GM23338 (cell line): Measurements from ENCODE around the gene CCDC27. TPM values are rescaled to one million over a fixed set of nuclear protein-coding genes. Genes with fewer than 3 reads are reported as not detected.
A peak's percentile ranks its signal among the peaks of the same experiment; 100 is the strongest.

ENCODE experiments used
- ATAC-seq: fragments of 200-7000 bp; cut with Tn5 transposase; 3 replicates; pipeline ENCODE4 v1.9.1; 2020
- DNase-seq: peaks from one replicate; pipeline ENCODE4 v3.0.0-alpha.2; 2015; ENCODE audit warnings: low spot score
- H2AFZ ChIP-seq: fragments of 200-600 bp; sonication (generic); 2 replicates; pipeline ENCODE4 v1.8.0; 2016; ENCODE audit warnings: antibody characterized with exemption, mild to moderate bottlenecking, moderate library complexity
- H3F3A ChIP-seq: fragments of 200-600 bp; sonication (generic); replicated peaks from 2 replicates; pipeline ENCODE4 v1.8.0; 2017; ENCODE audit warnings: antibody characterized with exemption, mixed run types, low read depth
- H3K27ac ChIP-seq: fragments of 200-600 bp; sonication (generic); 2 replicates; pipeline ENCODE4 v1.6.1; 2016; ENCODE audit warnings: low read depth
- H3K27me3 ChIP-seq: fragments of 200-600 bp; sonication (generic); 2 replicates; pipeline ENCODE4 v1.8.0; 2016; ENCODE audit warnings: mild to moderate bottlenecking, mixed run types, moderate library complexity; ENCODE audit not compliant: insufficient read depth
- H3K36me3 ChIP-seq: fragments of 200-600 bp; sonication (generic); 2 replicates; pipeline ENCODE4 v1.8.0; 2016; ENCODE audit warnings: mild to moderate bottlenecking; ENCODE audit not compliant: insufficient read depth
- H3K4me1 ChIP-seq: fragments of 200-600 bp; sonication (generic); 2 replicates; pipeline ENCODE4 v1.8.0; 2016; ENCODE audit warnings: mild to moderate bottlenecking, moderate library complexity; ENCODE audit not compliant: insufficient read depth
- H3K4me2 ChIP-seq: fragments of 200-600 bp; sonication (generic); 2 replicates; pipeline ENCODE4 v1.7.1; 2017; ENCODE audit warnings: mixed run types
- H3K4me3 ChIP-seq: fragments of 200-600 bp; sonication (generic); 2 replicates; pipeline ENCODE4 v1.6.1; 2016; ENCODE audit warnings: mixed run types
- H3K79me2 ChIP-seq: fragments of 200-600 bp; sonication (generic); replicated peaks from 2 replicates; pipeline ENCODE4 v1.8.0; 2017; ENCODE audit warnings: mild to moderate bottlenecking; ENCODE audit not compliant: insufficient read depth
- H3K9me2 ChIP-seq: fragments of 200-600 bp; sonication (generic); 2 replicates; pipeline ENCODE4 v1.8.0; 2017; ENCODE audit not compliant: insufficient read depth
- H4K20me1 ChIP-seq: fragments of 200-600 bp; sonication (generic); replicated peaks from 2 replicates; pipeline ENCODE4 v1.8.0; 2017; ENCODE audit warnings: mild to moderate bottlenecking; ENCODE audit not compliant: insufficient read depth
- H3K27ac Mint-ChIP-seq: 2 replicates; pipeline ENCODE4 v1.8.0; 2020; ENCODE audit warnings: inconsistent platforms, mild to moderate bottlenecking, moderate library complexity, mixed read lengths
- H3K27me3 Mint-ChIP-seq: 3 replicates; pipeline ENCODE4 v1.8.0; 2022; ENCODE audit warnings: low read depth, mild to moderate bottlenecking, moderate library complexity, mixed read lengths, inconsistent platforms; ENCODE audit not compliant: insufficient read depth, poor library complexity
- H3K36me3 Mint-ChIP-seq: 3 replicates; pipeline ENCODE4 v1.8.0; 2021; ENCODE audit warnings: low read depth, mild to moderate bottlenecking, inconsistent platforms, moderate library complexity, mixed read lengths
- H3K4me1 Mint-ChIP-seq: 3 replicates; pipeline ENCODE4 v1.8.0; 2020; ENCODE audit warnings: mild to moderate bottlenecking, inconsistent platforms, mixed read lengths
- H3K4me3 Mint-ChIP-seq: 3 replicates; pipeline ENCODE4 v1.8.0; 2021; ENCODE audit warnings: moderate library complexity, mild to moderate bottlenecking, inconsistent platforms, mixed read lengths
- H3K9me3 Mint-ChIP-seq: 3 replicates; pipeline ENCODE4 v1.8.0; 2020; ENCODE audit warnings: moderate library complexity, mild to moderate bottlenecking, inconsistent platforms, mixed read lengths
- CREB1 ChIP-seq: fragments of 250-450 bp; sonication (Bioruptor Pico); IDR thresholded peaks from 2 replicates; pipeline ENCODE4 v1.5.0; 2020; ENCODE audit warnings: low read depth, mild to moderate bottlenecking, moderate library complexity
- ETS1 ChIP-seq: IDR thresholded peaks from 2 replicates; pipeline ENCODE4 v1.6.1; 2016; ENCODE audit warnings: antibody characterized with exemption
- EZH2 ChIP-seq: fragments of 200-600 bp; sonication (generic); IDR thresholded peaks from one replicate; pipeline ENCODE4 v1.8.0; 2017; ENCODE audit warnings: antibody characterized with exemption, mild to moderate bottlenecking, low read depth; ENCODE audit not compliant: unreplicated experiment
- EZH2phosphoT487 ChIP-seq: fragments of 200-600 bp; sonication (generic); IDR thresholded peaks from one replicate; pipeline ENCODE4 v1.8.1; 2018; ENCODE audit warnings: antibody characterized with exemption; ENCODE audit not compliant: unreplicated experiment
- JUNB ChIP-seq: IDR thresholded peaks from one replicate; pipeline ENCODE4 v1.6.1; 2016; ENCODE audit warnings: antibody characterized with exemption; ENCODE audit not compliant: unreplicated experiment
- NANOG ChIP-seq: IDR thresholded peaks from 2 replicates; pipeline ENCODE4 v1.6.1; 2016; ENCODE audit warnings: antibody characterized with exemption, borderline replicate concordance
- POLR2AphosphoS5 ChIP-seq: IDR thresholded peaks from 2 replicates; pipeline ENCODE4 v1.6.1; 2016; ENCODE audit warnings: antibody characterized with exemption, low read depth
- REST ChIP-seq: IDR thresholded peaks from one replicate; pipeline ENCODE4 v1.6.1; 2018; ENCODE audit warnings: antibody characterized with exemption; ENCODE audit not compliant: unreplicated experiment
- STAT1 ChIP-seq: IDR thresholded peaks from one replicate; pipeline ENCODE4 v1.6.1; 2016; ENCODE audit warnings: antibody characterized with exemption; ENCODE audit not compliant: unreplicated experiment
- ZNF114 ChIP-seq: fragments of 250-450 bp; sonication (Bioruptor Pico); IDR thresholded peaks from 2 replicates; pipeline ENCODE4 v1.5.0; 2020; ENCODE audit warnings: mild to moderate bottlenecking, moderate library complexity
- ZNF331 ChIP-seq: fragments of 250-450 bp; sonication (Bioruptor Pico); IDR thresholded peaks from 2 replicates; pipeline ENCODE4 v1.5.0; 2020; ENCODE audit warnings: low read depth, mild to moderate bottlenecking, moderate library complexity
- ZNF462 ChIP-seq: fragments of 250-450 bp; sonication (Bioruptor Pico); IDR thresholded peaks from 2 replicates; pipeline ENCODE4 v1.5.0; 2020; ENCODE audit warnings: mild to moderate bottlenecking, moderate library complexity
- polyA plus RNA-seq: library from polyadenylated mRNA; unstranded; fragments of >200 nt; fragmentation: Nextera tagmentation; extraction: Ambion mirVana; gene quantifications from 2 replicates; pipeline ENCODE4 v1.2.1, GENCODE V29; 2016
- total RNA-seq: library from RNA; depleted of rRNA; stranded (reverse); fragments of >200 nt; shearing (Covaris generic); gene quantifications from 2 replicates; pipeline ENCODE4 v1.2.3, GENCODE V29; 2014
- TF ChIP-seq, protein P1 (sequence below), 2 experiments: fragments of 200-600 bp in 1 of 2; sonication (generic) in 1 of 2; conservative IDR thresholded peaks; 2 replicates each; pipeline versions ENCODE4 v1.5.1 to v1.6.1; 2016 to 2017; ENCODE audit warnings: antibody characterized with exemption in 2 of 2, low read depth in 2 of 2, mild to moderate bottlenecking in 2 of 2, moderate library complexity in 1 of 2

The CCDC27 gene
- total and polyA plus RNA-seq, 2 experiments from 2014 or later = 0.18 to 0.45 TPM

GRCh38 chr1:3817138-3817740, 65.0 kb downstream of the CCDC27 start:
- DNase-seq (no peak), ATAC-seq (no peak)
- Mint-ChIP-seq H3K27me3 (peaks cover 6% of the 10 kb centered on the region), H3K4me3 (no peak overlapping the region), H3K36me3 (peaks cover 8% of the 10 kb centered on the region; the same call in 2 of the 3 replicates), H3K4me1 (no peaks in the 10 kb centered on the region; the same call in 2 of the 3 replicates), H3K27ac (peak overlapping the region; percentile 46; the same call in 1 of the 2 replicates), H3K9me3 (no peaks in the 10 kb centered on the region)
- no peak overlapping the region for H3K27ac ChIP-seq
- H3K27me3 ChIP-seq = no peaks in the 10 kb centered on the region
- no peaks in the 10 kb centered on the region for H3K9me2 ChIP-seq
- H3K4me2 ChIP-seq = no peak overlapping the region
- no peaks in the 10 kb centered on the region for H3K4me1 ChIP-seq
- no peaks in the 10 kb centered on the region for H4K20me1 ChIP-seq
- H3K4me3 ChIP-seq = no peak overlapping the region
- TF ChIP-seq ZNF462 (CRISPR knock-in tag) = no peak
- TF ChIP-seq ZNF114 (CRISPR knock-in tag) = no peak
- TF ChIP-seq NANOG = no peak
- TF ChIP-seq POLR2AphosphoS5 = no peak
- TF ChIP-seq, protein P1, sequence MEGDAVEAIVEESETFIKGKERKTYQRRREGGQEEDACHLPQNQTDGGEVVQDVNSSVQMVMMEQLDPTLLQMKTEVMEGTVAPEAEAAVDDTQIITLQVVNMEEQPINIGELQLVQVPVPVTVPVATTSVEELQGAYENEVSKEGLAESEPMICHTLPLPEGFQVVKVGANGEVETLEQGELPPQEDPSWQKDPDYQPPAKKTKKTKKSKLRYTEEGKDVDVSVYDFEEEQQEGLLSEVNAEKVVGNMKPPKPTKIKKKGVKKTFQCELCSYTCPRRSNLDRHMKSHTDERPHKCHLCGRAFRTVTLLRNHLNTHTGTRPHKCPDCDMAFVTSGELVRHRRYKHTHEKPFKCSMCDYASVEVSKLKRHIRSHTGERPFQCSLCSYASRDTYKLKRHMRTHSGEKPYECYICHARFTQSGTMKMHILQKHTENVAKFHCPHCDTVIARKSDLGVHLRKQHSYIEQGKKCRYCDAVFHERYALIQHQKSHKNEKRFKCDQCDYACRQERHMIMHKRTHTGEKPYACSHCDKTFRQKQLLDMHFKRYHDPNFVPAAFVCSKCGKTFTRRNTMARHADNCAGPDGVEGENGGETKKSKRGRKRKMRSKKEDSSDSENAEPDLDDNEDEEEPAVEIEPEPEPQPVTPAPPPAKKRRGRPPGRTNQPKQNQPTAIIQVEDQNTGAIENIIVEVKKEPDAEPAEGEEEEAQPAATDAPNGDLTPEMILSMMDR (conservative IDR thresholded peaks at IDR 0.05; ENCODE audit: low read depth in 2 of 2) = no peak
- no peak for TF ChIP-seq STAT1
- no peak for TF ChIP-seq EZH2
- TF ChIP-seq ETS1 = no peak
- no peak for TF ChIP-seq ZNF331 (CRISPR knock-in tag)
- TF ChIP-seq JUNB = no peak
- no peak for TF ChIP-seq EZH2phosphoT487
- TF ChIP-seq CREB1 (CRISPR knock-in tag) = no peak
- no peak for TF ChIP-seq REST
- H3K36me3 ChIP-seq = no peaks in the 10 kb centered on the region
- H3K79me2 ChIP-seq = no peaks in the 10 kb centered on the region
- H2AFZ ChIP-seq = no peak overlapping the region
- no peaks in the 10 kb centered on the region for H3F3A ChIP-seq
